ENCODE data around the gene TRIP10. TPM values are rescaled to one million over a fixed set of nuclear protein-coding genes. Genes with fewer than 3 reads are reported as not detected.

TRIP10 gene
- total and polyA plus RNA-seq, 2 of the 13 experiments (the other 11 are each of a cell fraction or from before 2014, with no cell fraction given), result 32.5 to 33.2 TPM

DNA sequence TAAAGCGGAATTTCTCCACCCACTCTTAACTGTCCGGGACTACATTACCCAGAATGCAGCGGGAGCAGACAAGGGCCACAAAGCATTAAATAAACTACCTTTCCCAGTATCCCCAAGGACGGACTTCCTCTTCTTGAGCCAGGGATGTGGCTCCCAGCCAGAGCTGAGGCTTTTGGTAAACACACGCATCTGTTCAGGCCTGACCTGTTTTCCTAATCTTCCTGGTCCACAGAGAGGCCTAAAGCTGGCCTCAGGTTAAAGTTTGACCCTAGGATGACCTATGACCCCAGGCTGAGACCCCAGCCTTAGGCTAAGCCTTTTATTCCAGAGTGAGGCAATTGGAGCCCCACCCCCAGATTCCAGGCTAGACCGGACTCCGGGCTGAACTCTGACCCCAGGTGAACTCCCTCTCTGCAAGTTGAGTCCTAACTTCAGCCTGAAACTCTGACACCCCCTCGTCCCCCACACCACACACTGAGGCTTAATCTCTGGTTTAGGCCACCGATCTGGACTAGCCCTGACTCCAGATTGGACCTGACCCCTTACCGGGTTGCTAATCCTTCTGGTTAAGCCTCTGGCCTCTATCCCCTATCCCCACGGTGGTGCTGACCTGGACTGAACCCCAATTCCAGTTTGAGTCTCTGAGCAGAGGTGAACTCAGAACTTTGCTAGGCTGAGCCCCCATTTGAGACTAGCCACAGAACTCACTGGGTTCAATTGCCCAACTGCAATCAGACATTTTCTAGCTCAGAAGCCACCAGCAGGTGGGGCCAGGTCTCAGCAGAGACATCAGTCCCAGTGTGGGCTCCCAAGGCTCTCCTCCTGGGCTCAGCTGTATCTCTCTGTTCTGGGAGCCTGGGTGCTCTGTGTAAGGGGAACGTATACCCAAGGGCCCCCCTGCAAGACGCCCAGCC is 1.4 kb upstream of the TRIP10 start (continued):
- TF ChIP-seq ZNF550 (CRISPR knock-in tag; IDR thresholded peaks at IDR 0.05; ENCODE audit: borderline replicate concordance) (no peak), SUZ12 (IDR thresholded peaks at IDR 0.05; ENCODE audit: low read depth, low read length) (peak; percentile 86), ZNF572 (CRISPR knock-in tag; IDR thresholded peaks at IDR 0.05) (no peak), SP140L (CRISPR knock-in tag; IDR thresholded peaks at IDR 0.05; ENCODE audit: borderline replicate concordance) (no peak), SRSF9 (IDR thresholded peaks at IDR 0.05; ENCODE audit: borderline replicate concordance, insufficient read depth, low read depth, low read length, poor library complexity, severe bottlenecking) (no peak), ZNF546 (CRISPR knock-in tag; conservative IDR thresholded peaks at IDR 0.05) (no peak), NFKB2 (CRISPR knock-in tag; IDR thresholded peaks at IDR 0.05; ENCODE audit: borderline replicate concordance) (no peak), AGO1 (IDR thresholded peaks at IDR 0.05; ENCODE audit: low read depth, low read length, poor library complexity, severe bottlenecking) (no peak), CENPX (CRISPR knock-in tag; IDR thresholded peaks at IDR 0.05) (no peak), ZNF589 (CRISPR knock-in tag; conservative IDR thresholded peaks at IDR 0.05) (no peak), REPIN1 (CRISPR knock-in tag; IDR thresholded peaks at IDR 0.05; ENCODE audit: borderline replicate concordance, low read depth) (no peak), ZNF660 (CRISPR knock-in tag; IDR thresholded peaks at IDR 0.05; ENCODE audit: borderline replicate concordance, low read depth) (no peak), SIX4 (CRISPR knock-in tag; IDR thresholded peaks at IDR 0.05) (no peak), ASH2L (IDR thresholded peaks at IDR 0.05; ENCODE audit: insufficient read length, low read depth, low read length) (peak; percentile 12), ZNF205 (CRISPR knock-in tag; IDR thresholded peaks at IDR 0.05) (peak; percentile 73; the same call in 1 of the 2 replicates), ZSCAN9 (CRISPR knock-in tag; IDR thresholded peaks at IDR 0.05; ENCODE audit: borderline replicate concordance) (no peak), NFIB (CRISPR knock-in tag; IDR thresholded peaks at IDR 0.05; ENCODE audit: borderline replicate concordance) (no peak), THYN1 (CRISPR knock-in tag; IDR thresholded peaks at IDR 0.05; ENCODE audit: borderline replicate concordance, low read depth) (no peak), YEATS2 (CRISPR knock-in tag; IDR thresholded peaks at IDR 0.05; ENCODE audit: borderline replicate concordance) (no peak)
- TF ChIP-seq, protein P1, sequence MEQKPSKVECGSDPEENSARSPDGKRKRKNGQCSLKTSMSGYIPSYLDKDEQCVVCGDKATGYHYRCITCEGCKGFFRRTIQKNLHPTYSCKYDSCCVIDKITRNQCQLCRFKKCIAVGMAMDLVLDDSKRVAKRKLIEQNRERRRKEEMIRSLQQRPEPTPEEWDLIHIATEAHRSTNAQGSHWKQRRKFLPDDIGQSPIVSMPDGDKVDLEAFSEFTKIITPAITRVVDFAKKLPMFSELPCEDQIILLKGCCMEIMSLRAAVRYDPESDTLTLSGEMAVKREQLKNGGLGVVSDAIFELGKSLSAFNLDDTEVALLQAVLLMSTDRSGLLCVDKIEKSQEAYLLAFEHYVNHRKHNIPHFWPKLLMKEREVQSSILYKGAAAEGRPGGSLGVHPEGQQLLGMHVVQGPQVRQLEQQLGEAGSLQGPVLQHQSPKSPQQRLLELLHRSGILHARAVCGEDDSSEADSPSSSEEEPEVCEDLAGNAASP (CRISPR knock-in tag; IDR thresholded peaks at IDR 0.05; ENCODE audit: borderline replicate concordance), result peak; percentile 89; the same call in 1 of the 2 replicates
- TF ChIP-seq, protein P2, sequence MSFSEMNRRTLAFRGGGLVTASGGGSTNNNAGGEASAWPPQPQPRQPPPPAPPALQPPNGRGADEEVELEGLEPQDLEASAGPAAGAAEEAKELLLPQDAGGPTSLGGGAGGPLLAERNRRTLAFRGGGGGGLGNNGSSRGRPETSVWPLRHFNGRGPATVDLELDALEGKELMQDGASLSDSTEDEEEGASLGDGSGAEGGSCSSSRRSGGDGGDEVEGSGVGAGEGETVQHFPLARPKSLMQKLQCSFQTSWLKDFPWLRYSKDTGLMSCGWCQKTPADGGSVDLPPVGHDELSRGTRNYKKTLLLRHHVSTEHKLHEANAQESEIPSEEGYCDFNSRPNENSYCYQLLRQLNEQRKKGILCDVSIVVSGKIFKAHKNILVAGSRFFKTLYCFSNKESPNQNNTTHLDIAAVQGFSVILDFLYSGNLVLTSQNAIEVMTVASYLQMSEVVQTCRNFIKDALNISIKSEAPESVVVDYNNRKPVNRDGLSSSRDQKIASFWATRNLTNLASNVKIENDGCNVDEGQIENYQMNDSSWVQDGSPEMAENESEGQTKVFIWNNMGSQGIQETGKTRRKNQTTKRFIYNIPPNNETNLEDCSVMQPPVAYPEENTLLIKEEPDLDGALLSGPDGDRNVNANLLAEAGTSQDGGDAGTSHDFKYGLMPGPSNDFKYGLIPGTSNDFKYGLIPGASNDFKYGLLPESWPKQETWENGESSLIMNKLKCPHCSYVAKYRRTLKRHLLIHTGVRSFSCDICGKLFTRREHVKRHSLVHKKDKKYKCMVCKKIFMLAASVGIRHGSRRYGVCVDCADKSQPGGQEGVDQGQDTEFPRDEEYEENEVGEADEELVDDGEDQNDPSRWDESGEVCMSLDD (CRISPR knock-in tag; IDR thresholded peaks at IDR 0.05; ENCODE audit: borderline replicate concordance), result peak; percentile 76; the same call in 1 of the 2 replicates
- TF ChIP-seq, protein P3, sequence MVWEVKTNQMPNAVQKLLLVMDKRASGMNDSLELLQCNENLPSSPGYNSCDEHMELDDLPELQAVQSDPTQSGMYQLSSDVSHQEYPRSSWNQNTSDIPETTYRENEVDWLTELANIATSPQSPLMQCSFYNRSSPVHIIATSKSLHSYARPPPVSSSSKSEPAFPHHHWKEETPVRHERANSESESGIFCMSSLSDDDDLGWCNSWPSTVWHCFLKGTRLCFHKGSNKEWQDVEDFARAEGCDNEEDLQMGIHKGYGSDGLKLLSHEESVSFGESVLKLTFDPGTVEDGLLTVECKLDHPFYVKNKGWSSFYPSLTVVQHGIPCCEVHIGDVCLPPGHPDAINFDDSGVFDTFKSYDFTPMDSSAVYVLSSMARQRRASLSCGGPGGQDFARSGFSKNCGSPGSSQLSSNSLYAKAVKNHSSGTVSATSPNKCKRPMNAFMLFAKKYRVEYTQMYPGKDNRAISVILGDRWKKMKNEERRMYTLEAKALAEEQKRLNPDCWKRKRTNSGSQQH (CRISPR knock-in tag; IDR thresholded peaks at IDR 0.05; ENCODE audit: low read depth), result 0 out of 2 replicates have a peak, but pooled peaks have one; percentile 40
- TF ChIP-seq, protein P4, sequence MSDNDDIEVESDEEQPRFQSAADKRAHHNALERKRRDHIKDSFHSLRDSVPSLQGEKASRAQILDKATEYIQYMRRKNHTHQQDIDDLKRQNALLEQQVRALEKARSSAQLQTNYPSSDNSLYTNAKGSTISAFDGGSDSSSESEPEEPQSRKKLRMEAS (IDR thresholded peaks at IDR 0.05), result no peak

Measured in HepG2 (cell line).